ENCODE results near the gene C8B.

Gene C8B

GRCh38 chr1:56978819-56979218 lies 13.0 kb upstream of the C8B start:
- no peak for DNase-seq (ENCODE audit: low read depth, low spot score)
- H3K36me3 ChIP-seq (ENCODE audit: insufficient read depth, low read length) = no peaks in the 10 kb centered on the region
- H3K9me3 ChIP-seq (ENCODE audit: low read depth, low read length) = no peaks in the 10 kb centered on the region
- no peak overlapping the region for H3K9ac ChIP-seq (ENCODE audit: insufficient read length)
- H3K27ac ChIP-seq = no peak overlapping the region
- TF ChIP-seq FOXP2 (optimal IDR thresholded peaks at IDR 0.05; ENCODE audit: control extremely low read depth, extremely low read length, insufficient read depth) = no peak
- H3K4me3 ChIP-seq = no peak overlapping the region

DNA sequence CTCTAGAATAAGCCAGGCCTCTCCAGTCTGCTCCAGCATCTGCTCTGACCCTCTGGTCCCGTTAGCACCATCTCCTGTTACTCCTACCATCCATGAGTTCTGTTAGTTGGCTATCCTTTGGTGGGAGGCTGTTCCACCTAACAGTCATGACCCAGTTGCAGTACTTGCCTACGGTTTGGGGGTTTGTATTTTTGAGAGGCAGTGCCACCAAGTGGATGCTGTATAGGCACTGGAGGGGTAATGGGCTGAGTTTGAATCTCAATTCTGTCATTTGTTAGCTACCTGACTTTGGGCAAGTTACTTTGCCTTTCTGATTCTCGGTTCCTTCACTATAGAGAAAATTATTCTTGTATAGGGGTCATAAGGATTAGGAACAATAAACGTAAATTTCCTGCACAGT lies 12.1 kb upstream of the C8B start:
- Histone ChIP-seq H3K9ac (ENCODE audit: insufficient read length) (no peak overlapping the region), H3K9me3 (ENCODE audit: low read depth, low read length) (no peaks in the 10 kb centered on the region), H3K4me3 (no peak overlapping the region), H3K36me3 (ENCODE audit: insufficient read depth, low read length) (no peaks in the 10 kb centered on the region), H3K27ac (no peak overlapping the region)
- no peak for DNase-seq (ENCODE audit: low read depth, low spot score)
- TF ChIP-seq FOXP2 (optimal IDR thresholded peaks at IDR 0.05; ENCODE audit: control extremely low read depth, extremely low read length, insufficient read depth) (no peak), POLR2AphosphoS5 (IDR thresholded peaks at IDR 0.05; ENCODE audit: borderline replicate concordance, low read depth, low read length) (no peak), EZH2 (IDR thresholded peaks at IDR 0.05) (no peak)

GRCh38 chr1:56975446-56975845 lies 9.6 kb upstream of the C8B start:
- Histone ChIP-seq H3K36me3 (ENCODE audit: insufficient read depth, low read length) (no peaks in the 10 kb centered on the region), H3K4me3 (no peak overlapping the region), H3K9ac (ENCODE audit: insufficient read length) (no peak overlapping the region), H3K9me3 (ENCODE audit: low read depth, low read length) (no peaks in the 10 kb centered on the region), H3K27ac (no peak overlapping the region)
- DNase-seq (ENCODE audit: low read depth, low spot score) = no peak
- TF ChIP-seq FOXP2 (optimal IDR thresholded peaks at IDR 0.05; ENCODE audit: control extremely low read depth, extremely low read length, insufficient read depth) (no peak), EZH2 (IDR thresholded peaks at IDR 0.05) (no peak), POLR2AphosphoS5 (IDR thresholded peaks at IDR 0.05; ENCODE audit: borderline replicate concordance, low read depth, low read length) (no peak)

DNA sequence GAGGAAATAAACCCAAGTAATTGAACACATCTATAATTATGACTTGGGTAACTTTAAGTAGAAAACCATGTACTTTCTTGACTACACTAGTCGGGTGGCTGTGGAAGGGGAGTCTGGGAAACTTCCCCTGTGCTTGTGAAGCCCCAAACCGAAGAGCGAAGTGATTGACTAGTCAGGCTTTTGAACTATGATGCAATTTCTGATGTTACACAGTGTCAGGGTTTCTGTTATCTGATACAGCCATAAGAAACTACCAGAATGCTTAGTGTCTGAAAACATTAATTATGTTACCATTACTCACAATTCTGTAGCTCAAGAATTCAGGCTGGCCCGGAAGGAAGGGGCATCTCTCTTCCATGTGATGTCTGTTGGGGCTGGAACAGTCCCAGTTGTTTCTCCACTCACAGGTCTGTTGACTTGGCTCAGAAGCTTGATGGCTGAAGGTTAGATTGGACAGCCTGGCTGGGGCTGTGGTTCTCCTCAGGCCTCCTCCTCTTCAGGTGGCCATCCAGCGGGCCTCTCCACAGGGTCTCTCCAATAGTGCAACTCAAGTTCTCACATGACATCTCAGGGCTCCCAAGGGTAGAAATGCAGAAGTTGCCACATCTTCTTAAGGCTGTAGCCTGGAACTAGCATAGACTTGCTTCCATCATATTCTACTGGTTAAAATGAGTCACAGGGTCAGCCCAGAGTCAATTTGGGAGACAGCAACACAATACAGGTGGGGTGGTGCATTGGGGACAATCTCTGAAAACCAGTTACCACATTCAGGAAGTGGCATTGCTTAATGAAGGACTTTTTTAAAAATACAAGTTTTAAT lies 8.3 kb upstream of the C8B start:
- no peak overlapping the region for H3K9ac ChIP-seq (ENCODE audit: insufficient read length)
- no peak overlapping the region for H3K4me3 ChIP-seq
- H3K36me3 ChIP-seq (ENCODE audit: insufficient read depth, low read length) = no peaks in the 10 kb centered on the region
- DNase-seq (ENCODE audit: low read depth, low spot score) = no peak
- TF ChIP-seq EZH2 (IDR thresholded peaks at IDR 0.05) (no peak), FOXP2 (optimal IDR thresholded peaks at IDR 0.05; ENCODE audit: control extremely low read depth, extremely low read length, insufficient read depth) (no peak), POLR2AphosphoS5 (IDR thresholded peaks at IDR 0.05; ENCODE audit: borderline replicate concordance, low read depth, low read length) (no peak)
- H3K27ac ChIP-seq = no peak overlapping the region
- H3K9me3 ChIP-seq (ENCODE audit: low read depth, low read length) = no peaks in the 10 kb centered on the region

GRCh38 chr1:56972976-56973375 lies 7.2 kb upstream of the C8B start:
- H3K4me3 ChIP-seq = no peak overlapping the region
- no peak for TF ChIP-seq POLR2AphosphoS5 (IDR thresholded peaks at IDR 0.05; ENCODE audit: borderline replicate concordance, low read depth, low read length)
- no peak for TF ChIP-seq EZH2 (IDR thresholded peaks at IDR 0.05)
- no peak for TF ChIP-seq FOXP2 (optimal IDR thresholded peaks at IDR 0.05; ENCODE audit: control extremely low read depth, extremely low read length, insufficient read depth)
- H3K36me3 ChIP-seq (ENCODE audit: insufficient read depth, low read length) = no peaks in the 10 kb centered on the region
- H3K9ac ChIP-seq (ENCODE audit: insufficient read length) = no peak overlapping the region
- DNase-seq (ENCODE audit: low read depth, low spot score) = no peak
- H3K27ac ChIP-seq = no peak overlapping the region
- H3K9me3 ChIP-seq (ENCODE audit: low read depth, low read length) = no peaks in the 10 kb centered on the region

GRCh38 chr1:56970280-56970679 lies 4.5 kb upstream of the C8B start:
- Histone ChIP-seq H3K27ac (no peak overlapping the region), H3K9me3 (ENCODE audit: low read depth, low read length) (no peaks in the 10 kb centered on the region), H3K4me3 (no peak overlapping the region), H3K36me3 (ENCODE audit: insufficient read depth, low read length) (no peaks in the 10 kb centered on the region), H3K9ac (ENCODE audit: insufficient read length) (no peak overlapping the region)
- no peak for DNase-seq (ENCODE audit: low read depth, low spot score)
- TF ChIP-seq POLR2AphosphoS5 (IDR thresholded peaks at IDR 0.05; ENCODE audit: borderline replicate concordance, low read depth, low read length) (no peak), FOXP2 (optimal IDR thresholded peaks at IDR 0.05; ENCODE audit: control extremely low read depth, extremely low read length, insufficient read depth) (no peak), EZH2 (IDR thresholded peaks at IDR 0.05) (no peak)

- TF ChIP-seq FOXP2 (optimal IDR thresholded peaks at IDR 0.05; ENCODE audit: control extremely low read depth, extremely low read length, insufficient read depth) = no peak
- Histone ChIP-seq H3K27ac (no peak overlapping the region), H3K9ac (ENCODE audit: insufficient read length) (no peak overlapping the region), H3K4me3 (no peak overlapping the region), H3K36me3 (ENCODE audit: insufficient read depth, low read length) (no peaks in the 10 kb centered on the region), H3K9me3 (ENCODE audit: low read depth, low read length) (no peaks in the 10 kb centered on the region)
- no peak for DNase-seq (ENCODE audit: low read depth, low spot score)
Measured at GRCh38 chr1:56968878-56969495, 3.2 kb upstream of the C8B start.

- TF ChIP-seq POLR2AphosphoS5 (IDR thresholded peaks at IDR 0.05; ENCODE audit: borderline replicate concordance, low read depth, low read length) = no peak
- no peak for TF ChIP-seq FOXP2 (optimal IDR thresholded peaks at IDR 0.05; ENCODE audit: control extremely low read depth, extremely low read length, insufficient read depth)
- Histone ChIP-seq H3K27ac (no peak overlapping the region), H3K9me3 (ENCODE audit: low read depth, low read length) (no peaks in the 10 kb centered on the region), H3K4me3 (no peak overlapping the region), H3K36me3 (ENCODE audit: insufficient read depth, low read length) (no peaks in the 10 kb centered on the region), H3K9ac (ENCODE audit: insufficient read length) (no peak overlapping the region)
- DNase-seq (ENCODE audit: low read depth, low spot score) = no peak
Measured at GRCh38 chr1:56967900-56968832, 2.4 kb upstream of the C8B start.

All from SK-N-MC (cell line).